Neural progenitor cell (in vitro differentiated cells): ENCODE data around the gene ISM2. TPM values are rescaled to one million over a fixed set of nuclear protein-coding genes. Genes with fewer than 3 reads are reported as not detected.

Experiments
- DNase-seq: peaks from one replicate; pipeline ENCODE4 v3.0.0-alpha.2; 2016; ENCODE audit warnings: low spot score
- H2AFZ ChIP-seq: fragments of 200-600 bp; sonication (generic); replicated peaks from 2 replicates; pipeline ENCODE4 v1.6.1; 2016; ENCODE audit warnings: antibody characterized with exemption
- H3F3A ChIP-seq: fragments of 200-600 bp; sonication (generic); 2 replicates; pipeline ENCODE4 v1.6.1; 2016; ENCODE audit warnings: antibody characterized with exemption, low read depth
- H3K27ac ChIP-seq: fragments of 200-600 bp; sonication (generic); 2 replicates; pipeline ENCODE4 v1.5.1; 2016; ENCODE audit warnings: mild to moderate bottlenecking
- H3K27me3 ChIP-seq: fragments of 200-600 bp; sonication (generic); 2 replicates; pipeline ENCODE4 v1.6.1; 2016; ENCODE audit warnings: mild to moderate bottlenecking, moderate library complexity
- H3K36me3 ChIP-seq: fragments of 200-600 bp; sonication (generic); 2 replicates; pipeline ENCODE4 v1.5.1; 2016
- H3K4me1 ChIP-seq: fragments of 200-600 bp; sonication (generic); 2 replicates; pipeline ENCODE4 v1.6.1; 2016; ENCODE audit warnings: mixed run types
- H3K4me2 ChIP-seq: fragments of 200-600 bp; sonication (generic); 2 replicates; pipeline ENCODE4 v1.6.1; 2016
- H3K4me3 ChIP-seq: fragments of 200-600 bp; sonication (generic); 2 replicates; pipeline ENCODE4 v1.5.1; 2016
- H3K79me2 ChIP-seq: fragments of 200-600 bp; sonication (generic); 2 replicates; pipeline ENCODE4 v1.6.1; 2016; ENCODE audit warnings: low read depth
- H3K9ac ChIP-seq: fragments of 200-600 bp; sonication (generic); 2 replicates; pipeline ENCODE4 v1.6.1; 2016
- H3K9me3 ChIP-seq: fragments of 200-600 bp; sonication (generic); 2 replicates; pipeline ENCODE4 v1.5.1; 2016; ENCODE audit warnings: low read depth
- H4K20me1 ChIP-seq: fragments of 200-600 bp; sonication (generic); 2 replicates; pipeline ENCODE4 v1.6.1; 2016; ENCODE audit warnings: low read depth
- H3K27ac Mint-ChIP-seq: 3 replicates; pipeline ENCODE4 v1.8.0; 2021; ENCODE audit warnings: mixed read lengths
- H3K27me3 Mint-ChIP-seq: 2 replicates; pipeline ENCODE4 v1.8.0; 2022; ENCODE audit warnings: low read depth, mild to moderate bottlenecking, inconsistent platforms, moderate library complexity, mixed read lengths; ENCODE audit not compliant: insufficient read depth
- H3K36me3 Mint-ChIP-seq: 3 replicates; pipeline ENCODE4 v1.8.0; 2021; ENCODE audit warnings: mixed read lengths
- H3K4me1 Mint-ChIP-seq: 3 replicates; pipeline ENCODE4 v1.8.0; 2021; ENCODE audit warnings: mixed read lengths
- H3K4me3 Mint-ChIP-seq: 3 replicates; pipeline ENCODE4 v1.8.0; 2021; ENCODE audit warnings: mild to moderate bottlenecking, moderate library complexity, mixed read lengths
- H3K9me3 Mint-ChIP-seq: 3 replicates; pipeline ENCODE4 v1.8.0; 2020; ENCODE audit warnings: mixed read lengths
- CTCF ChIP-seq: fragments of 200-600 bp; sonication (generic); IDR thresholded peaks from 2 replicates; pipeline ENCODE4 v1.5.1; 2017; ENCODE audit warnings: antibody characterized with exemption, mild to moderate bottlenecking
- EZH2 ChIP-seq: fragments of 200-600 bp; sonication (generic); IDR thresholded peaks from 2 replicates; pipeline ENCODE4 v1.6.1; 2017; ENCODE audit warnings: antibody characterized with exemption, mild to moderate bottlenecking, moderate library complexity
- EZH2phosphoT487 ChIP-seq: fragments of 200-600 bp; sonication (generic); IDR thresholded peaks from 2 replicates; pipeline ENCODE4 v1.6.1; 2017; ENCODE audit warnings: antibody characterized with exemption
- total RNA-seq: library from RNA; depleted of rRNA; stranded (reverse); fragments of >200 nt; gene quantifications from 2 replicates; pipeline ENCODE4 v1.2.3, GENCODE V29; 2015; ENCODE audit warnings: low replicate concordance

The ISM2 gene
- total RNA-seq, 1 donor from 2014 or later, result 0.07 TPM

GRCh38 chr14:77511486-77512162 lies 13.0 kb upstream of the ISM2 start:
- no peaks in the 10 kb centered on the region for H4K20me1 ChIP-seq
- Mint-ChIP-seq H3K36me3 (peaks cover 11% of the 10 kb centered on the region), H3K4me3 (no peak overlapping the region), H3K9me3 (no peaks in the 10 kb centered on the region), H3K27ac (no peak overlapping the region), H3K27me3 (no peaks in the 10 kb centered on the region), H3K4me1 (no peaks in the 10 kb centered on the region)
- no peak overlapping the region for H3K4me2 ChIP-seq
- H3K4me3 ChIP-seq, result no peak overlapping the region
- H3K9ac ChIP-seq, result no peak overlapping the region
- H2AFZ ChIP-seq, result no peak overlapping the region
- no peaks in the 10 kb centered on the region for H3F3A ChIP-seq
- no peak for TF ChIP-seq EZH2phosphoT487
- no peaks in the 10 kb centered on the region for H3K27me3 ChIP-seq
- no peaks in the 10 kb centered on the region for H3K4me1 ChIP-seq
- no peak for DNase-seq
- no peak overlapping the region for H3K27ac ChIP-seq
- H3K9me3 ChIP-seq, result no peaks in the 10 kb centered on the region
- H3K36me3 ChIP-seq, result no peaks in the 10 kb centered on the region
- H3K79me2 ChIP-seq, result no peaks in the 10 kb centered on the region

- H2AFZ ChIP-seq, result no peak overlapping the region
- no peaks in the 10 kb centered on the region for H3K27me3 ChIP-seq
- H3K4me1 Mint-ChIP-seq, result no peaks in the 10 kb centered on the region
- TF ChIP-seq CTCF, result no peak
- no peaks in the 10 kb centered on the region for H3K4me1 ChIP-seq
- H4K20me1 ChIP-seq, result no peaks in the 10 kb centered on the region
- H3K9ac ChIP-seq, result no peak overlapping the region
- H3K36me3 Mint-ChIP-seq, result peaks cover 9% of the 10 kb centered on the region
- H3K9me3 ChIP-seq, result no peaks in the 10 kb centered on the region
- no peaks in the 10 kb centered on the region for H3F3A ChIP-seq
- DNase-seq, result no peak
- H3K79me2 ChIP-seq, result no peaks in the 10 kb centered on the region
- H3K36me3 ChIP-seq, result no peaks in the 10 kb centered on the region
- no peak overlapping the region for H3K27ac ChIP-seq
- no peaks in the 10 kb centered on the region for H3K9me3 Mint-ChIP-seq
- H3K4me3 Mint-ChIP-seq, result no peak overlapping the region
- H3K27me3 Mint-ChIP-seq, result no peaks in the 10 kb centered on the region
- no peak overlapping the region for H3K27ac Mint-ChIP-seq
- no peak overlapping the region for H3K4me3 ChIP-seq
- H3K4me2 ChIP-seq, result no peak overlapping the region
These were observed 10.8 kb upstream of the ISM2 start for GRCh38 chr14:77509366-77509765.

GRCh38 chr14:77508876-77509275 lies 10.3 kb upstream of the ISM2 start:
- no peaks in the 10 kb centered on the region for H3K36me3 ChIP-seq
- H3K4me1 ChIP-seq, result no peaks in the 10 kb centered on the region
- Mint-ChIP-seq H3K27ac (no peak overlapping the region), H3K36me3 (peaks cover 9% of the 10 kb centered on the region), H3K9me3 (no peaks in the 10 kb centered on the region), H3K27me3 (no peaks in the 10 kb centered on the region), H3K4me1 (no peaks in the 10 kb centered on the region), H3K4me3 (no peak overlapping the region)
- no peaks in the 10 kb centered on the region for H3K9me3 ChIP-seq
- H3K9ac ChIP-seq, result no peak overlapping the region
- H3K79me2 ChIP-seq, result no peaks in the 10 kb centered on the region
- H3F3A ChIP-seq, result no peaks in the 10 kb centered on the region
- no peak overlapping the region for H3K27ac ChIP-seq
- DNase-seq, result no peak
- no peak for TF ChIP-seq EZH2
- no peak for TF ChIP-seq CTCF
- TF ChIP-seq EZH2phosphoT487, result no peak
- H4K20me1 ChIP-seq, result no peaks in the 10 kb centered on the region
- H2AFZ ChIP-seq, result no peak overlapping the region
- no peak overlapping the region for H3K4me3 ChIP-seq
- H3K4me2 ChIP-seq, result no peak overlapping the region
- no peaks in the 10 kb centered on the region for H3K27me3 ChIP-seq

GRCh38 chr14:77508249-77508648 lies 9.6 kb upstream of the ISM2 start:
- H3K9ac ChIP-seq, result no peak overlapping the region
- no peaks in the 10 kb centered on the region for H3K27me3 ChIP-seq
- TF ChIP-seq CTCF, result no peak
- TF ChIP-seq EZH2, result no peak
- no peak for TF ChIP-seq EZH2phosphoT487
- no peaks in the 10 kb centered on the region for H3K79me2 ChIP-seq
- DNase-seq, result no peak
- H3K4me2 ChIP-seq, result no peak overlapping the region
- Mint-ChIP-seq H3K4me1 (no peaks in the 10 kb centered on the region), H3K4me3 (no peak overlapping the region), H3K27me3 (no peaks in the 10 kb centered on the region), H3K9me3 (no peaks in the 10 kb centered on the region), H3K36me3 (peaks cover 11% of the 10 kb centered on the region), H3K27ac (no peak overlapping the region)
- no peaks in the 10 kb centered on the region for H3K36me3 ChIP-seq
- H3F3A ChIP-seq, result no peaks in the 10 kb centered on the region
- H4K20me1 ChIP-seq, result no peaks in the 10 kb centered on the region
- no peaks in the 10 kb centered on the region for H3K9me3 ChIP-seq
- no peak overlapping the region for H2AFZ ChIP-seq
- H3K4me3 ChIP-seq, result no peak overlapping the region
- H3K27ac ChIP-seq, result no peak overlapping the region
- H3K4me1 ChIP-seq, result no peaks in the 10 kb centered on the region
